Spleen (tissue), 11 donors: ENCODE measurements around the gene LAMTOR4. TPM values are rescaled to one million over a fixed set of nuclear protein-coding genes. Genes with fewer than 3 reads are reported as not detected.

ENCODE experiments used
- DNase-seq: peaks from one replicate; pipeline ENCODE4 v3.0.0-alpha.2; 2020
- H3K27ac ChIP-seq, 8 donors: fragments of 200-600 bp; sonication (generic) in 7 of 8; 1 replicate in 4 of 8; 2 replicates in 4 of 8; pipeline versions ENCODE4 v1.5.0 to v1.8.0; 2016 to 2021; ENCODE audit warnings: inconsistent platforms in 4 of 8, mild to moderate bottlenecking in 4 of 8, moderate library complexity in 1 of 8
- H3K27me3 ChIP-seq, 7 donors: fragments of 200-600 bp; sonication (generic) in 6 of 7; replicated peaks in 1 of 7; 1 replicate in 4 of 7; 2 replicates in 3 of 7; pipeline versions ENCODE4 v1.5.0 to v1.8.0; 2016 to 2021; ENCODE audit warnings: inconsistent platforms in 3 of 7, mild to moderate bottlenecking in 1 of 7
- H3K36me3 ChIP-seq, 6 donors: fragments of 200-600 bp; sonication (generic) in 5 of 6; 1 replicate in 4 of 6; 2 replicates in 2 of 6; pipeline versions ENCODE4 v1.5.0 to v1.8.0; 2016 to 2021; ENCODE audit warnings: inconsistent platforms in 2 of 6
- H3K4me1 ChIP-seq, 6 donors: fragments of 200-600 bp; sonication (generic) in 5 of 6; 1 replicate in 3 of 6; 2 replicates in 3 of 6; pipeline versions ENCODE4 v1.5.0 to v1.8.0; 2016 to 2021; ENCODE audit warnings: inconsistent platforms in 3 of 6
- H3K4me3 ChIP-seq, 8 donors: fragments of 200-600 bp; sonication (generic) in 7 of 8; 1 replicate in 4 of 8; 2 replicates in 4 of 8; pipeline versions ENCODE4 v1.5.0 to v1.8.0; 2016 to 2021; ENCODE audit warnings: inconsistent platforms in 4 of 8, mild to moderate bottlenecking in 4 of 8, moderate library complexity in 2 of 8
- H3K9me3 ChIP-seq, 8 donors: fragments of 200-600 bp; sonication (generic) in 7 of 8; 1 replicate in 4 of 8; 2 replicates in 4 of 8; pipeline versions ENCODE4 v1.5.0 to v1.8.0; 2016 to 2021; ENCODE audit warnings: inconsistent platforms in 4 of 8
- POLR2A ChIP-seq, 3 donors: fragments of 450-650 bp; IDR thresholded peaks; one replicate each; pipeline ENCODE4 v1.5.1; 2017; ENCODE audit warnings: antibody characterized with exemption in 3 of 3, mild to moderate bottlenecking in 1 of 3
- POLR2AphosphoS5 ChIP-seq, 3 donors: sonication (generic); formaldehyde crosslinking; IDR thresholded peaks; one replicate each; pipeline ENCODE4 v1.5.1; 2017; ENCODE audit warnings: antibody characterized with exemption in 3 of 3
- WGBS, 5 donors: extraction: QIAGEN DNeasy Blood & Tissue Kit in 3 of 5; methylation state at CpG; one replicate each; pipeline versions ENCODE4 v1.1.5 to v1.1.7; 2013 to 2018; 5-methylcytosine and 5-hydroxymethylcytosine counted together
- intact Hi-C: fragments of 100-400 bp; cut with DNase I; formaldehyde crosslinking; loops from one replicate; pipeline ENCODE4 v1.15.0; 2023; ENCODE audit warnings: low total_unique reads
- polyA plus RNA-seq, 3 donors: library from polyadenylated mRNA; stranded (reverse); fragments of 200-250 nt; gene quantifications; one replicate each; pipeline ENCODE4 v1.2.1, GENCODE V29; 2013
- total RNA-seq, 7 donors: library from RNA; depleted of rRNA in 3 of 7; stranded (reverse); fragments of >200 nt in 3 of 7; fragmentation: NEBNext Ultra II Directional in 4 of 7; extraction: Animal tissue kit (Norgen Biotek cat#: 25700) in 4 of 7; gene quantifications; one replicate each; pipeline versions ENCODE4 v1.1.0 to v1.2.1, GENCODE V29; 2016 to 2021
- TF ChIP-seq, protein P1 (sequence below), 11 experiments: fragments of 200-600 bp in 7 of 11; fragments of 450-650 bp in 4 of 11; sonication (generic) in 4 of 11; IDR thresholded peaks in 8 of 11; conservative IDR thresholded peaks in 3 of 11; 1 replicate in 7 of 11; 2 replicates in 4 of 11; pipeline versions ENCODE4 v1.4.0 to v1.8.0; 2016 to 2021; ENCODE audit warnings: antibody characterized with exemption in 11 of 11, inconsistent platforms in 4 of 11, mild to moderate bottlenecking in 1 of 11
- donor health status: healthy with polysubstance abuse.
- donor health status: DM: no; HTN: no; CAD: no; lungs with moderate emphysema.
- donor health status: DM: no; HTN: no; CAD: no.
- donor health status: Bipolar disorder and iron deficiency.
- donor health status: healthy.
- donor health status: DM: no; HTN: no; CAD: no.
- donor health status: DM: yes; HTN: yes; CAD: no.

Gene LAMTOR4
- total and polyA plus RNA-seq, 10 donors = 152 to 709 (median 271) TPM

DNA sequence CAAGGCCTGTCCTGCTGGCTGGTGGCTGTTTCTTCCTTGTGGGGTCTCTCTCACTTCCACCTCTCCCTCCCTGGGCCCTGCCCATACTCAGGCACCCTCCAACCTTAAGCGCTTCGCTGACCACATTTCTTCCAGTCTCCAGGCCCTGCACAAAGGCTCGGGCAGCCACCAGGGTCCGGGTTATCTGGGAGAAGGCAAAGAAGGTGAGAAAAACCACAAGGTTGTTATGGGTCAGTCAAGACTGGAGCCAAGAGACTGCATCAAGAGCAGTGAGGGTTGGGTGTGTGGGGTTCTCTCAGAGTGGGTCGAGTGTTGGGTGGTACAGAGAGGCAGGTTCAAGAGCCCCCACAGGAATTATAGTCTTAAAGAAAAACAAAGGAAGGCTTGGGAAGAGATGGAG is 25.9 kb downstream of the LAMTOR4 start:
- TF ChIP-seq, protein P1, sequence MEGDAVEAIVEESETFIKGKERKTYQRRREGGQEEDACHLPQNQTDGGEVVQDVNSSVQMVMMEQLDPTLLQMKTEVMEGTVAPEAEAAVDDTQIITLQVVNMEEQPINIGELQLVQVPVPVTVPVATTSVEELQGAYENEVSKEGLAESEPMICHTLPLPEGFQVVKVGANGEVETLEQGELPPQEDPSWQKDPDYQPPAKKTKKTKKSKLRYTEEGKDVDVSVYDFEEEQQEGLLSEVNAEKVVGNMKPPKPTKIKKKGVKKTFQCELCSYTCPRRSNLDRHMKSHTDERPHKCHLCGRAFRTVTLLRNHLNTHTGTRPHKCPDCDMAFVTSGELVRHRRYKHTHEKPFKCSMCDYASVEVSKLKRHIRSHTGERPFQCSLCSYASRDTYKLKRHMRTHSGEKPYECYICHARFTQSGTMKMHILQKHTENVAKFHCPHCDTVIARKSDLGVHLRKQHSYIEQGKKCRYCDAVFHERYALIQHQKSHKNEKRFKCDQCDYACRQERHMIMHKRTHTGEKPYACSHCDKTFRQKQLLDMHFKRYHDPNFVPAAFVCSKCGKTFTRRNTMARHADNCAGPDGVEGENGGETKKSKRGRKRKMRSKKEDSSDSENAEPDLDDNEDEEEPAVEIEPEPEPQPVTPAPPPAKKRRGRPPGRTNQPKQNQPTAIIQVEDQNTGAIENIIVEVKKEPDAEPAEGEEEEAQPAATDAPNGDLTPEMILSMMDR (IDR thresholded peaks at IDR 0.05 in 8 of 11, conservative IDR thresholded peaks at IDR 0.05 in 3 of 11) = no peak
- TF ChIP-seq POLR2A (IDR thresholded peaks at IDR 0.05) (no peak), POLR2AphosphoS5 (IDR thresholded peaks at IDR 0.05) (no peak)
- H3K27me3 ChIP-seq = peaks cover 0 to 44% (median 24%) of the 10 kb centered on the region in 7 donors
- intact Hi-C loops = no loop called here
- H3K4me3 ChIP-seq = no peak overlapping the region
- no peaks in the 10 kb centered on the region for H3K36me3 ChIP-seq
- no peak overlapping the region for H3K27ac ChIP-seq
- H3K9me3 ChIP-seq = peaks cover 0 to 6% (median 0%) of the 10 kb centered on the region in 8 donors
- peaks cover 8 to 56% (median 32%) of the 10 kb centered on the region in 6 donors for H3K4me1 ChIP-seq
- DNase-seq = peak; percentile 40
- WGBS, 5 donors = 89 to 96% (median 90%) methylated on average over 5 of the region's 5 CpGs

DNA sequence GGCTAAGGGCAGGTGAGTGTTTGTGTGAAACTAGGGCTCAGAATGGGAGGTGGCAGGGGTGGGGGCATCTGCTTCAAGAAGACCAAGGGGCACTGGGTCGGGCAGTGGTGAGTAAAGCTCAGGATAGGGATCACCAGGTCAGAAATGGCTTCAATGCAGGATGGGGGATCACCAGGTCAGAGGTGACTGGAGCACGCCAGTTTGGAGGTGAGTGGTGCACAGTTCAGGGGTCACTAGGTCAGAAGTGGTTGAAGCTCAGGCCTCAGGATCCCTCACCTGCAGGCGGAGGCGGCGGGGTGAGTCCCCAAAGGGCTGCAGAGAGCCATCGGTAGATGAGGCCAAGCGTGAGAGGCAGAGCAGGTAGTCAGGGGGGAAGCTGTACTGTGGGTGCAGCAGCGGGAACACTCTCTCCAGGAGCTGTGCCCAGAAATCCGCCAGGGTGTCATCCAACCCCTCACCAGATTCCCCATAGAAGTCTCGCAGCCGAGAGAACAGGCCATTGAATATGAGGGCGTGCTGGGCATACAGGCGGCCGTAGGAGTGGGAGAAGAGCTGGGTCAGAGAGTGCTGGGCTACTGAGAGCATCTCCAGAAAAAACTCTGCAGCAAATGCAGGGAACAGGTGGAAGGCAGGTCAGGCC is 26.7 kb downstream of the LAMTOR4 start:
- Histone ChIP-seq H3K36me3 (no peaks in the 10 kb centered on the region), H3K9me3 (peaks cover 0 to 6% (median 0%) of the 10 kb centered on the region in 8 donors), H3K4me3 (no peak overlapping the region), H3K4me1 (peaks cover 8 to 50% (median 32%) of the 10 kb centered on the region in 6 donors), H3K27ac (no peak overlapping the region), H3K27me3 (peaks cover 0 to 36% (median 16%) of the 10 kb centered on the region in 7 donors)
- peak; percentile 65 for DNase-seq
- intact Hi-C loops = no loop called here
- WGBS, 5 donors = 86 to 95% (median 95%) methylated on average over 14 of the region's 14 CpGs
- TF ChIP-seq, protein P1 (IDR thresholded peaks at IDR 0.05 in 8 of 11, conservative IDR thresholded peaks at IDR 0.05 in 3 of 11) = no peak
- TF ChIP-seq POLR2AphosphoS5 (IDR thresholded peaks at IDR 0.05) (no peak), POLR2A (IDR thresholded peaks at IDR 0.05) (no peak)

DNA sequence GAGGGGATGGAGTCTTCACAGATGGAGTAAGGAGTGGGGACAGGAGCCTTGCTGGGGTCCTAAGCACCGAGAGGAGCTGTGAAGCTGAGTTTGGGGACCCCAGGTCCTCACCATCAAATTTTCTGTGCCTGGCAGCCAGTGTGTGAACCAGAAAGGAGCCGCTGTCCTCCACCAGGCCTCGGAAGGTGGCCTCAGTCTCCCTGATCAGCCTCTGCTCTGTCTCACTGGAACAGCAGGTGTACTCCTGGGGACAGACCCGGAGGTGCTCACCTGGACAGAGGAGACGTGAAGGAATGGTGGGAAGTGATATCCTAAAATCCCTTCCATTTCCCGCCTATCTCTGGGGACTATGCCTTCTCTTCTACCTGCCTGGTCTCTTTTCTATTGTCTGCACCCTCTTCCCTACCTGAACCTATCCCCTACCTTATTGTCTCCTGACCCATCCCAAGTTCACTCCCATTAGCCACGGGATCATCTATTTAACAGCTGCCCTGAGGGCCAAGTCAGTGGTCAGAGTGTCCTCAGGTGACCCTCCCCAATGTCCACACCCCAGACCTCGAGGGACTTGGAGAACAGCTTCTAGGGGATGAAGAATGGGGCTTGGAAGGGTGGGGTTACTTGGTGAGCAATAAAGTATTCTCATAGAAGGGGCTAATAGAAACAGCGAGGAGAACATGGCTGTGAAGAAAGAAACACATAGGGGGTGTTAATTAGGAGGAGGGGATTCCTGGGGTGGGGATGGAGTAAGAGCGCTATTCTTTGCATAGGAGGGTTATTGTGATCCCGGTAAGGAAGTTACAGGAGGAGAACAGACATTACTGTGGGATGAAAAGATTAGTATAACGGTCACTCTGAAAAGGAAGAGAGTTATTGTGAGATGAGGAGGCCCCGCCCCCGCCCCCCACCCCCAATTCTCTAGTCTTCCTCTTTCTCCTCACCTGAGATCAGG is 27.7 kb downstream of the LAMTOR4 start:
- WGBS, 5 donors = 56 to 57% (median 56%) methylated on average over 14 of the region's 14 CpGs
- H3K27me3 ChIP-seq = peaks cover 0 to 26% (median 7%) of the 10 kb centered on the region in 7 donors
- DNase-seq = peak; percentile 56
- H3K36me3 ChIP-seq = no peaks in the 10 kb centered on the region
- H3K27ac ChIP-seq = peak overlapping the region in 4 of 8 donors; percentile 20 to 65 (median 58)
- TF ChIP-seq POLR2A (IDR thresholded peaks at IDR 0.05) (no peak), POLR2AphosphoS5 (IDR thresholded peaks at IDR 0.05) (no peak)
- TF ChIP-seq, protein P1 (IDR thresholded peaks at IDR 0.05 in 8 of 11, conservative IDR thresholded peaks at IDR 0.05 in 3 of 11) = no peak
- peaks cover 0 to 6% (median 0%) of the 10 kb centered on the region in 8 donors for H3K9me3 ChIP-seq
- peaks cover 3 to 49% (median 24%) of the 10 kb centered on the region in 6 donors for H3K4me1 ChIP-seq
- intact Hi-C loops = no loop called here
- H3K4me3 ChIP-seq = peak overlapping the region in 7 of 8 donors; percentile 45 to 71 (median 48)
